Measurements from ENCODE around the gene ZFC3H1. TPM values are rescaled to one million over a fixed set of nuclear protein-coding genes. Genes with fewer than 3 reads are reported as not detected.

ZFC3H1 gene
- total and polyA plus RNA-seq, 2 donors (not counting 3 experiments of a cell fraction or from before 2014, with no cell fraction given): 23.6 to 60.4 TPM

- H3K79me2 ChIP-seq (ENCODE audit: control insufficient read depth, insufficient read depth, low read length): no peaks in the 10 kb centered on the region
- peak overlapping the region; percentile 93 for H2AFZ ChIP-seq (ENCODE audit: low read depth, low read length)
- POLR2A ChIA-PET: interaction anchor here (2.4 kb wide), 1 partner anchor 23 kb away, joined by 18 read pairs; the partner anchor contains the start of genes THAP2 and ZFC3H1
- CTCF ChIA-PET: interaction anchor here (1.0 to 4.6 kb wide), 10 partner anchors 12 to 65 kb away, joined by 3 to 59 read pairs (median 4); partner anchors contain the start of genes THAP2 and ZFC3H1
- H3K9ac ChIP-seq (replicated peaks; ENCODE audit: extremely low read depth, insufficient read depth, low read length): peak overlapping the region; percentile 39
- no peaks in the 10 kb centered on the region for H3K9me3 ChIP-seq (replicated peaks; ENCODE audit: control insufficient read depth, insufficient read depth, low read length)
- TSS peak; percentile 57 for BruUV-seq (replicated peaks)
- intact Hi-C loops (cut with micrococcal nuclease): loop anchor here (1.0 to 2.0 kb wide), 4 partner anchors 20 to 68 kb away; partner anchors contain the start of genes RAB21 and ZFC3H1
- no peaks in the 10 kb centered on the region for H3K9me1 ChIP-seq (replicated peaks; ENCODE audit: control insufficient read depth, extremely low read depth, insufficient read depth, low read length)
- H3K4me1 ChIP-seq (ENCODE audit: control insufficient read depth, extremely low read depth, insufficient read depth, low read length): peaks cover 4% of the 10 kb centered on the region
- peak overlapping the region; percentile 98 for H3K4me2 ChIP-seq (ENCODE audit: insufficient read depth, low read length)
- TF ChIP-seq GATA2 (IDR thresholded peaks at IDR 0.05; ENCODE audit: insufficient read depth, insufficient read length, low read depth, low read length) (no peak), EZH2 (IDR thresholded peaks at IDR 0.05; ENCODE audit: borderline replicate concordance, low read depth, low read length, severe bottlenecking) (no peak), MAX (IDR thresholded peaks at IDR 0.05; ENCODE audit: insufficient read depth, insufficient read length) (no peak), POLR2A (IDR thresholded peaks at IDR 0.05; ENCODE audit: low read depth, low read length) (no peak), POLR2AphosphoS5 (IDR thresholded peaks at IDR 0.05; ENCODE audit: insufficient read depth, low read depth, low read length) (no peak), CTCF (IDR thresholded peaks at IDR 0.05; ENCODE audit: extremely low read depth in 1 of 2, insufficient read depth in 1 of 2, low read depth in 1 of 2, low read length in 2 of 2) (no peak), MYC (IDR thresholded peaks at IDR 0.05; ENCODE audit: low read depth, low read length) (no peak), FOS (IDR thresholded peaks at IDR 0.05; ENCODE audit: borderline replicate concordance, insufficient read depth, low read length) (no peak), JUN (IDR thresholded peaks at IDR 0.05; ENCODE audit: borderline replicate concordance, insufficient read depth, insufficient read length, low read depth) (no peak)
- no peaks in the 10 kb centered on the region for H4K20me1 ChIP-seq (replicated peaks; ENCODE audit: control insufficient read depth, extremely low read depth, insufficient read depth, low read length)
- dilution Hi-C loops (cut with MboI; ENCODE audit: extremely low pct_ligation_motif_present, low sequenced_read_pairs): no loop called here
- peak overlapping the region; percentile 76 to 98 (median 91) for H3K4me3 ChIP-seq (replicated peaks in 1 of 3; ENCODE audit: insufficient read depth in 1 of 3, low read depth in 1 of 3, low read length in 3 of 3)
- H3K27ac ChIP-seq (ENCODE audit: insufficient read depth, low read depth, low read length): peak overlapping the region; percentile 32
- H3K27me3 ChIP-seq (ENCODE audit: control insufficient read depth in 2 of 2, insufficient read depth in 2 of 2, low read length in 2 of 2): no peaks in the 10 kb centered on the region
- FAIRE-seq: peak; percentile 64
- DNase-seq (ENCODE audit: low read depth, low spot score): no peak
- H3K36me3 ChIP-seq (ENCODE audit: control insufficient read depth in 2 of 2, extremely low read depth in 1 of 2, insufficient read depth in 2 of 2, low read length in 2 of 2): no peaks in the 10 kb centered on the region
Observed at GRCh38 chr12:71686658-71687025, 23.0 kb upstream of the ZFC3H1 start.
